Gastrocnemius medialis (tissue), 4 donors: ENCODE data around the gene MRPL20.
"Not testable (repeated sequence)": the region's sequence is repeated elsewhere in the genome, so short reads cannot be mapped to it uniquely, and the experiment has no call there.

Experiments used
- CTCF ChIP-seq, 5 experiments: fragments of 450-650 bp in 3 of 5; fragments of 200-600 bp in 2 of 5; sonication (generic) in 2 of 5; IDR thresholded peaks in 4 of 5; conservative IDR thresholded peaks in 1 of 5; 1 replicate in 4 of 5; 2 replicates in 1 of 5; pipeline ENCODE4 v1.5.1; 2016 to 2019; ENCODE audit warnings: antibody characterized with exemption in 5 of 5, mild to moderate bottlenecking in 3 of 5, moderate library complexity in 3 of 5
- POLR2A ChIP-seq, 2 donors: fragments of 450-650 bp; IDR thresholded peaks; one replicate each; pipeline ENCODE4 v1.6.1; 2017; ENCODE audit warnings: antibody characterized with exemption in 2 of 2, mild to moderate bottlenecking in 2 of 2, moderate library complexity in 2 of 2

GRCh38 chr1:1450616-1451015, 43.5 kb upstream of the MRPL20 start:
- not testable (repeated sequence) for TF ChIP-seq CTCF (IDR thresholded peaks at IDR 0.05 in 4 of 5, conservative IDR thresholded peaks at IDR 0.05 in 1 of 5); POLR2A (IDR thresholded peaks at IDR 0.05)
